NCI-H526 (cell line): Measurements from ENCODE around the gene ZC3H8.

ENCODE experiments used
- DNase-seq, 2 experiments: peaks; one replicate each; lab custom pipeline; 2025; lab: John Stamatoyannopoulos, UW

The ZC3H8 gene

DNA sequence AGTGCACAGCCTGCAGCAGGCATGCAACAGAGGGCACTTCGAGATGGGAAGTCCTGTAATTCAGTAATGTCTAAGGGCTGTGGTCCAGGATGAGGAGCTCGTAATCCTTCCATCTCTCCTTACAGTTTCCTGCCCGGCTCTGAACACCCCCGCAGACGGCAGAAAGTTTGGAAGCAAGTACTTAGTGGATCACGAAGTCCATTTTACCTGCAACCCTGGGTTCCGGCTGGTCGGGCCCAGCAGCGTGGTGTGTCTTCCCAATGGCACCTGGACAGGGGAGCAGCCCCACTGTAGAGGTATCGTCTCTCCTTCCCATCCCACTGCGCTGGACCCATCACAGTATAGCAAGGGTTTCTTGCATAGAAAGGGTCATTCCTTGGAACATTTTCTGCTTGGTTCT is 90.0 kb downstream of the ZC3H8 start:
- DNase-seq: no peak

- DNase-seq: no peak
Observed at GRCh38 chr2:112163541-112163981, 91.3 kb downstream of the ZC3H8 start.

- no peak for DNase-seq
Observed at GRCh38 chr2:112162956-112163355, 91.9 kb downstream of the ZC3H8 start.

GRCh38 chr2:112162341-112162740 is 92.5 kb downstream of the ZC3H8 start:
- no peak for DNase-seq
